HG02852 (cell line): ENCODE measurements around the gene FAM227B.
A peak's percentile ranks its signal among the peaks of the same experiment; 100 is the strongest.
"Not testable (repeated sequence)": the region's sequence is repeated elsewhere in the genome, so short reads cannot be mapped to it uniquely, and the experiment has no call there.

Source experiments
- ATAC-seq: cut with Tn5 transposase; IDR thresholded peaks from one replicate; pipeline ENCODE4 v1.9.1; 2021; ENCODE audit warnings: mild to moderate bottlenecking, moderate library complexity; ENCODE audit not compliant: unreplicated experiment

Gene FAM227B

GRCh38 chr15:49441816-49442215 is 178.8 kb downstream of the FAM227B start:
- no peak for ATAC-seq

GRCh38 chr15:49441356-49441755 is 179.3 kb downstream of the FAM227B start:
- no peak for ATAC-seq

GRCh38 chr15:49439678-49440395 is 180.8 kb downstream of the FAM227B start:
- ATAC-seq: no peak

GRCh38 chr15:49438962-49439631 is 181.5 kb downstream of the FAM227B start:
- ATAC-seq: peak; percentile 87

- no peak for ATAC-seq
These were observed 183.9 kb downstream of the FAM227B start for GRCh38 chr15:49436751-49437150.

GRCh38 chr15:49435174-49435573 is 185.4 kb downstream of the FAM227B start:
- no peak for ATAC-seq

GRCh38 chr15:49430046-49430445 is 190.6 kb downstream of the FAM227B start:
- ATAC-seq: no peak

GRCh38 chr15:49428409-49429095 is 192.1 kb downstream of the FAM227B start:
- no peak for ATAC-seq

- no peak for ATAC-seq
These were observed 193.2 kb downstream of the FAM227B start for GRCh38 chr15:49427372-49427771.

GRCh38 chr15:49424954-49425353 is 195.7 kb downstream of the FAM227B start:
- no peak for ATAC-seq

- no peak for ATAC-seq
These were observed 196.6 kb downstream of the FAM227B start for GRCh38 chr15:49423901-49424550.

- ATAC-seq: no peak
These were observed 197.6 kb downstream of the FAM227B start, which contains the start of gene FGF7 for GRCh38 chr15:49423021-49423420. Gene FGF7 (plus strand): TSS chr15:49423242. CDS start chr15:49424298, 1,056 bp downstream.

GRCh38 chr15:49421991-49422390 is 198.6 kb downstream of the FAM227B start:
- ATAC-seq: peak; percentile 57

- no peak for ATAC-seq
These were observed 201.8 kb downstream of the FAM227B start for GRCh38 chr15:49418811-49419210.

GRCh38 chr15:49415638-49416037 is 205.0 kb downstream of the FAM227B start:
- ATAC-seq: no peak

GRCh38 chr15:49415149-49415548 is 205.5 kb downstream of the FAM227B start:
- no peak for ATAC-seq

- ATAC-seq: no peak
These were observed 207.8 kb downstream of the FAM227B start for GRCh38 chr15:49412797-49413196.

GRCh38 chr15:49410641-49411040 is 210.0 kb downstream of the FAM227B start:
- no peak for ATAC-seq

- no peak for ATAC-seq
These were observed 214.1 kb downstream of the FAM227B start for GRCh38 chr15:49406352-49407118.

- ATAC-seq: not testable (repeated sequence)
These were observed 217.9 kb downstream of the FAM227B start for GRCh38 chr15:49402515-49403296.
